GM12878 (cell line): Measurements from ENCODE around the gene TRPT1. TPM values are rescaled to one million over a fixed set of nuclear protein-coding genes. Genes with fewer than 3 reads are reported as not detected.

ENCODE experiments used
- ATAC-seq: fragments of 200-7000 bp; cut with Tn5 transposase; 3 replicates; pipeline ENCODE4 v1.9.1; 2020; ENCODE audit warnings: mild to moderate bottlenecking, moderate library complexity
- BruUV-seq: library from RNA; stranded (reverse); fragments of 400-500 nt; replicated peaks from 2 replicates; lab custom pipeline; 2021; lab: Mats Ljungman, UMichigan
- CTCF ChIA-PET: fragments of 300-600 bp; sonication (Branson Sonifier 250); formaldehyde crosslinking; extraction: SDS; loops from one replicate; lab custom pipeline; 2021; ENCODE audit warnings: inconsistent platforms; lab: Yijun Ruan, JAX
- POLR2A ChIA-PET: fragments of 350-600 bp; formaldehyde crosslinking; extraction: SDS; loops from one replicate; lab custom pipeline; 2021; ENCODE audit warnings: inconsistent platforms; lab: Charles Lee
- RAD21 ChIA-PET: fragments of 300-600 bp; sonication (Branson Sonifier 250); formaldehyde crosslinking; loops from one replicate; lab custom pipeline; 2023; ENCODE audit warnings: antibody characterized with exemption; ENCODE audit not compliant: unreplicated experiment; lab: Charles Lee
- SMC1A ChIA-PET: fragments of 300-600 bp; sonication (Branson Sonifier 250); formaldehyde crosslinking; loops from one replicate; lab custom pipeline; 2023; ENCODE audit not compliant: unreplicated experiment, uncharacterized antibody; lab: Charles Lee
- DNase-seq: peaks from one replicate; pipeline ENCODE4 v3.0.0-alpha.2; 2011; ENCODE audit warnings: low read depth, low spot score
- FAIRE-seq: peaks from 3 replicates; lab custom pipeline; 2011; peaks lifted over from hg19 to GRCh38; lab: Jason Lieb, UNC
- H2AFZ ChIP-seq: 2 replicates; pipeline ENCODE4 v1.6.0; 2011; ENCODE audit warnings: low read depth, low read length, control low read depth; ENCODE audit not compliant: control insufficient read depth
- H3K27ac ChIP-seq: 2 replicates; pipeline ENCODE4 v1.5.1; 2011; ENCODE audit warnings: control low read depth; ENCODE audit not compliant: control insufficient read depth, insufficient read depth
- H3K27me3 ChIP-seq, 2 experiments: replicated peaks in 1 of 2; 2 replicates each; pipeline versions ENCODE4 v1.6.0 to v1.6.1; 2011; ENCODE audit warnings: low read length in 1 of 2; ENCODE audit not compliant: control insufficient read depth in 2 of 2, insufficient read depth in 2 of 2
- H3K36me3 ChIP-seq, 2 experiments: 2 replicates each; pipeline ENCODE4 v1.5.1; 2011; ENCODE audit warnings: low read length in 1 of 2; ENCODE audit not compliant: control insufficient read depth in 2 of 2, insufficient read depth in 2 of 2
- H3K4me1 ChIP-seq: 2 replicates; pipeline ENCODE4 v1.6.1; 2011; ENCODE audit warnings: mild to moderate bottlenecking, low read length, moderate library complexity, mixed read lengths; ENCODE audit not compliant: control insufficient read depth, insufficient read depth
- H3K4me2 ChIP-seq: 2 replicates; pipeline ENCODE4 v1.6.0; 2011; ENCODE audit warnings: control low read depth; ENCODE audit not compliant: control insufficient read depth, insufficient read depth
- H3K4me3 ChIP-seq: fragments of 200-600 bp; sonication (generic); 2 replicates; pipeline ENCODE4 v1.5.1; 2016
- H3K79me2 ChIP-seq: 2 replicates; pipeline ENCODE4 v1.6.0; 2011; ENCODE audit warnings: low read length; ENCODE audit not compliant: control insufficient read depth, insufficient read depth
- H3K9ac ChIP-seq: 2 replicates; pipeline ENCODE4 v1.8.0; 2011; ENCODE audit warnings: low read length, control low read depth, mixed read lengths; ENCODE audit not compliant: control insufficient read depth, insufficient read depth
- H3K9me3 ChIP-seq: replicated peaks from 3 replicates; pipeline ENCODE4 v1.5.1; 2011; ENCODE audit warnings: mild to moderate bottlenecking, low read length; ENCODE audit not compliant: control insufficient read depth, insufficient read depth
- H4K20me1 ChIP-seq: 2 replicates; pipeline ENCODE4 v1.6.0; 2011; ENCODE audit not compliant: control insufficient read depth, insufficient read depth
- ATF7 ChIP-seq: fragments of 450-650 bp; IDR thresholded peaks from 2 replicates; pipeline ENCODE4 v1.6.1; 2016; ENCODE audit warnings: low read depth, mild to moderate bottlenecking
- BACH1 ChIP-seq: fragments of 450-650 bp; IDR thresholded peaks from 2 replicates; pipeline ENCODE4 v1.6.1; 2017; ENCODE audit warnings: mild to moderate bottlenecking, borderline replicate concordance
- CBFB ChIP-seq: IDR thresholded peaks from 2 replicates; pipeline ENCODE4 v1.6.1; 2016; ENCODE audit warnings: antibody characterized with exemption, low read depth
- CREB1 ChIP-seq: IDR thresholded peaks from 2 replicates; pipeline ENCODE4 v1.6.1; 2012; ENCODE audit warnings: low read depth, mild to moderate bottlenecking, inconsistent platforms
- ELK1 ChIP-seq: IDR thresholded peaks from 2 replicates; pipeline ENCODE4 v1.6.1; 2012; ENCODE audit warnings: low read depth, low read length, improper control_type of control experiment
- ESRRA ChIP-seq: IDR thresholded peaks from 2 replicates; pipeline ENCODE4 v1.6.1; 2012; ENCODE audit warnings: mild to moderate bottlenecking, low read length, improper control_type of control experiment
- GABPA ChIP-seq: IDR thresholded peaks from 2 replicates; pipeline ENCODE4 v1.6.1; 2014; ENCODE audit warnings: antibody characterized with exemption, low read depth, mild to moderate bottlenecking, inconsistent platforms
- HDGF ChIP-seq: fragments of 450-650 bp; IDR thresholded peaks from 2 replicates; pipeline ENCODE4 v1.6.1; 2016; ENCODE audit warnings: antibody characterized with exemption
- IRF5 ChIP-seq: fragments of 450-650 bp; IDR thresholded peaks from 2 replicates; pipeline ENCODE4 v1.6.1; 2017; ENCODE audit warnings: borderline replicate concordance
- JUND ChIP-seq: IDR thresholded peaks from 2 replicates; pipeline ENCODE4 v1.6.1; 2012; ENCODE audit warnings: low read depth, mild to moderate bottlenecking, low read length, improper control_type of control experiment, moderate library complexity
- KAT2A ChIP-seq: conservative IDR thresholded peaks from 2 replicates; pipeline ENCODE4 v1.6.1; 2011; ENCODE audit warnings: low read depth, low read length; ENCODE audit not compliant: control insufficient read depth
- KLF5 ChIP-seq: fragments of 450-650 bp; IDR thresholded peaks from 2 replicates; pipeline ENCODE4 v1.6.1; 2014; ENCODE audit warnings: mild to moderate bottlenecking; ENCODE audit not compliant: partially characterized antibody
- MXI1 ChIP-seq: fragments of 150-350 bp; IDR thresholded peaks from 2 replicates; pipeline ENCODE4 v1.6.1; 2011; ENCODE audit warnings: low read depth, mild to moderate bottlenecking, inconsistent platforms, low read length, improper control_type of control experiment
- PML ChIP-seq: IDR thresholded peaks from 2 replicates; pipeline ENCODE4 v1.6.1; 2012; ENCODE audit warnings: low read length, inconsistent platforms
- POLR2A ChIP-seq: IDR thresholded peaks from 2 replicates; pipeline ENCODE4 v1.6.1; 2011; ENCODE audit warnings: low read depth, mild to moderate bottlenecking, low read length
- RUNX3 ChIP-seq: IDR thresholded peaks from 2 replicates; pipeline ENCODE4 v1.6.1; 2012; ENCODE audit warnings: low read length, inconsistent platforms
- SMAD1 ChIP-seq: fragments of 450-650 bp; IDR thresholded peaks from 2 replicates; pipeline ENCODE4 v1.6.1; 2018; ENCODE audit warnings: mild to moderate bottlenecking, low read depth; ENCODE audit not compliant: partially characterized antibody
- SPI1 ChIP-seq: IDR thresholded peaks from 2 replicates; pipeline ENCODE4 v1.6.1; 2011; ENCODE audit warnings: low read depth, mild to moderate bottlenecking, low read length, moderate library complexity, borderline replicate concordance; ENCODE audit not compliant: insufficient read depth
- SRF ChIP-seq, 2 experiments: IDR thresholded peaks; 2 replicates each; pipeline ENCODE4 v1.6.1; 2011; ENCODE audit warnings: low read depth in 2 of 2, low read length in 2 of 2, mild to moderate bottlenecking in 1 of 2, moderate library complexity in 1 of 2
- TAF1 ChIP-seq: IDR thresholded peaks from 2 replicates; pipeline ENCODE4 v1.6.1; 2011; ENCODE audit warnings: mild to moderate bottlenecking, low read depth, low read length, borderline replicate concordance
- USF1 ChIP-seq: IDR thresholded peaks from 2 replicates; pipeline ENCODE4 v1.6.1; 2011; ENCODE audit warnings: borderline replicate concordance, low read depth, mild to moderate bottlenecking, moderate library complexity, mixed read lengths, low read length; ENCODE audit not compliant: insufficient read depth; ENCODE audit errors: extremely low read length
- ZNF622 ChIP-seq: fragments of 450-650 bp; IDR thresholded peaks from 2 replicates; pipeline ENCODE4 v1.6.1; 2017; ENCODE audit warnings: mild to moderate bottlenecking, inconsistent platforms
- WGBS: methylation state at CpG from one replicate; pipeline ENCODE4 v1.1.6; 2016; ENCODE audit warnings: low lambda C conversion rate; ENCODE audit not compliant: insufficient replicate concordance, insufficient coverage; ENCODE audit errors: missing lambda C conversion rate; 5-methylcytosine and 5-hydroxymethylcytosine counted together
- in situ Hi-C: fragments of 300-500 bp; cut with MboI; formaldehyde crosslinking; loops from 9 replicates; pipeline ENCODE4 v1.14.3; 2018; ENCODE audit warnings: mixed read lengths
- intact Hi-C: fragments of 100-400 bp; cut with micrococcal nuclease; formaldehyde crosslinking; loops from one replicate; pipeline ENCODE4 v1.14.2; 2022; ENCODE audit not compliant: unreplicated experiment
- polyA plus RNA-seq, 11 experiments: library from polyadenylated mRNA; depleted of rRNA in 4 of 11; unstranded in 6 of 11; stranded (reverse) in 5 of 11; fragments of >200 nt; fragmentation: Nextera tagmentation in 4 of 11; fragmentation: Illumina TruSeq in 1 of 11; extraction: Ambion mirVana in 4 of 11; extraction: Trizol in 1 of 11; gene quantifications; 1 replicate in 1 of 11; 2 replicates in 10 of 11; pipeline versions ENCODE4 v1.2.1 to v1.2.3, GENCODE V29; 2011 to 2016; ENCODE audit warnings: inconsistent platforms in 2 of 11, missing spikeins in 2 of 11, low read depth in 1 of 11
- total RNA-seq, 4 experiments: library from RNA; depleted of rRNA in 3 of 4; stranded (reverse); fragments of >200 nt in 3 of 4; fragmentation: Illumina TruSeq in 1 of 4; extraction: Trizol in 1 of 4; gene quantifications; 2 replicates each; pipeline versions ENCODE4 v1.2.1 to v1.2.3, GENCODE V29; 2013 to 2021

TRPT1 gene
- total and polyA plus RNA-seq, 10 of the 15 experiments (the other 5 are each of a cell fraction or from before 2014, with no cell fraction given), result 7.1 to 63.0 (median 31.4) TPM

GRCh38 chr11:64206457-64207255 is 19.3 kb downstream of the TRPT1 start, which contains the start of gene FERMT3:
FERMT3 (plus strand) TSS chr11:64206721; CDS start chr11:64207365, 644 bp downstream.
- under 1% methylated on average over 26 of the region's 27 CpGs for WGBS
- TF ChIP-seq SMAD1, result no peak
- no peak for TF ChIP-seq ELK1
- TF ChIP-seq ATF7, result no peak
- peak; percentile 62; the same call in 1 of the 2 replicates for TF ChIP-seq POLR2A
- TF ChIP-seq BACH1, result no peak
- no peak for TF ChIP-seq IRF5
- TF ChIP-seq HDGF, result peak; percentile 17; the same call in 1 of the 2 replicates
- TF ChIP-seq GABPA, result no peak
- TF ChIP-seq PML, result no peak
- peak; percentile 56; the same call in 1 of the 2 replicates for TF ChIP-seq SPI1
- TF ChIP-seq ZNF622, result no peak
- TF ChIP-seq CREB1, result 0 out of 2 replicates have a peak, but pooled peaks have one; percentile 39
- TF ChIP-seq KAT2A, result no peak
- TF ChIP-seq MXI1, result no peak; the same call in none of the 2 replicates
- peak; percentile 26; the same call in 1 of the 2 replicates for TF ChIP-seq RUNX3
- TF ChIP-seq USF1, result no peak
- no peak for TF ChIP-seq CBFB
- TF ChIP-seq SRF (IDR thresholded peaks at IDR 0.05; ENCODE audit: low read depth in 2 of 2, low read length in 2 of 2), result no peak
- no peak for TF ChIP-seq TAF1
- TF ChIP-seq ESRRA, result no peak
- TF ChIP-seq KLF5, result peak; percentile 61
- TF ChIP-seq JUND, result no peak

More at GRCh38 chr11:64206457-64207255, 19.3 kb downstream of the TRPT1 start, which contains the start of gene FERMT3:
- peak within 1 kb of the TSS; percentile 74 for H3K4me3 ChIP-seq
- SMC1A ChIA-PET, result interaction anchor here (0.7 to 5.5 kb wide), 19 partner anchors 9 to 125 kb away, joined by 3 to 98 read pairs (median 5); partner anchors contain the start of genes CATSPERZ, ESRRA, FKBP2 and NUDT22
- intact Hi-C loops (no loop called here), in situ Hi-C loops (no loop called here)
- POLR2A ChIA-PET, result interaction anchor here (0.9 to 5.8 kb wide), 20 partner anchors 9 to 154 kb away, joined by 3 to 85 read pairs (median 12); partner anchors contain the start of genes BAD, CATSPERZ, CCDC88B and ESRRA
- RAD21 ChIA-PET, result interaction anchor here (0.6 to 6.6 kb wide), 16 partner anchors 9 to 125 kb away, joined by 3 to 125 read pairs (median 10); partner anchors contain the start of genes BAD, CATSPERZ, DNAJC4 and ESRRA
- peaks cover 26% of the 10 kb centered on the region for H3K4me1 ChIP-seq
- H3K27ac ChIP-seq, result peak within 1 kb of the TSS; percentile 98
- FAIRE-seq (peak; percentile 18), DNase-seq (peak; percentile 41), ATAC-seq (peak; percentile 76)
- H3K4me2 ChIP-seq, result peak within 1 kb of the TSS; percentile 76
- H2AFZ ChIP-seq, result peak within 1 kb of the TSS; percentile 20
- no peaks in the 10 kb centered on the region for H3K27me3 ChIP-seq
- H3K9me3 ChIP-seq, result no peaks in the 10 kb centered on the region
- peaks cover 28 to 33% of the 10 kb centered on the region in 2 experiments for H3K36me3 ChIP-seq
- H3K79me2 ChIP-seq, result peaks cover 39% of the 10 kb centered on the region
- H4K20me1 ChIP-seq, result no peaks in the 10 kb centered on the region
- CTCF ChIA-PET, result interaction anchor here (0.9 to 9.7 kb wide), 21 partner anchors 12 to 242 kb away, joined by 3 to 238 read pairs (median 9); partner anchors contain the start of genes BAD, CATSPERZ, DNAJC4 and ESRRA
- peak within 1 kb of the TSS; percentile 95 for H3K9ac ChIP-seq
- TSS peak; percentile 58 for BruUV-seq
